ENCODE results near the gene TCEANC. TPM values are rescaled to one million over a fixed set of nuclear protein-coding genes. Genes with fewer than 3 reads are reported as not detected.
"Not testable (repeated sequence)": the region's sequence is repeated elsewhere in the genome, so short reads cannot be mapped to it uniquely, and the experiment has no call there.

TCEANC gene, protein sequence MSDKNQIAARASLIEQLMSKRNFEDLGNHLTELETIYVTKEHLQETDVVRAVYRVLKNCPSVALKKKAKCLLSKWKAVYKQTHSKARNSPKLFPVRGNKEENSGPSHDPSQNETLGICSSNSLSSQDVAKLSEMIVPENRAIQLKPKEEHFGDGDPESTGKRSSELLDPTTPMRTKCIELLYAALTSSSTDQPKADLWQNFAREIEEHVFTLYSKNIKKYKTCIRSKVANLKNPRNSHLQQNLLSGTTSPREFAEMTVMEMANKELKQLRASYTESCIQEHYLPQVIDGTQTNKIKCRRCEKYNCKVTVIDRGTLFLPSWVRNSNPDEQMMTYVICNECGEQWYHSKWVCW
- polyA plus RNA-seq (ENCODE audit: low read depth in 6 of 6), result 10 to 100 TPM; 10.5 to 14.1 (median 13.3) TPM

DNA sequence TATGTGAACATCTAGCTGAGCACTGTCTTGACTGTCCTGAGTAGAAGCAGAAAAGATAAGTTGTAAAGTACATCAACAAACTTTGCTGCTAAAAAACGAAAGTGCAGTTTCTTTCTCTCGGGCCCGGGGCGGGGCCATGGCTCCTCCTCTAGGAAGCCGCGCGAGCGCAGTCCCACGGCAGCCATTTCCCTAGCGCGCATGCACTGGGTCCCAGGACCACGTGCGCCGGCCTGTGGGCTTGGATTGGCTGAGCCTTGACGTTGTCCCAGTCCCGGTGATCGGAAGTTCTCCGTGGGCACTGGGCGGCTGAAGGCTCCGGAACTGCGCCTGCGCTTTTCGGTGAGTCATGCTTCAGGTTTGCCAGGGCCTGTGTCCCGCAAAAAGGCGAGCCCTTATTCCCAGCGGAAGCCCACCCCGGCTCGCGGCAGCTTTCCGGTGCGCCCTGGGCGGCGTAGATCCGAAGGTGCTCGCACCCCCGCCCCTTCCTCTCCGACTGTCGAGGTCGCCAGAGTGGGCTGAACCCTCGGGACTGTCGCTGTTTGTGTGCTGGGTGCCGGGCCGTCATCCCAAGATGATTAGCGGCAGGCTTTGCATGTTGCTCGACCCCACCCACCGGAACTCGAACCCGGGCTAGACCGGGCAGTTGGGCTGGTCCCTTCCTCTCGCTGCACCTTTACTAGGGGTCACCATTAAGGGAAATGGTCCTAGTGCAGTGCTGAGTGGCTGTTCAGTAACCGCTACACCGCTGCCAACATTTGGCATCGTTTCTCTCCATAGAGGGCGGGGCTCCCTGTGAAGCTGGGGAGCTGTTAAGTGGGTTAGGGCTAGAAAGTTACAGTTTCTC lies at the start of gene TCEANC:
Gene TCEANC (plus strand): TSS at position 292 of the 844 bp plus-strand sequence. CDS start 9,368 bp downstream, outside the sequence.
- peak; percentile 92 to 96 for ATAC-seq (ENCODE audit: low read depth in 2 of 2)
- Mint-ChIP-seq H3K4me3 (peak within 1 kb of the TSS; percentile 88 to 98 (median 97)), H3K4me1 (peaks cover 0 to 27% (median 24%) of the 10 kb centered on the region in 3 donors), H3K9me3 (peaks cover 0 to 3% (median 0%) of the 10 kb centered on the region in 7 donors), H3K27ac (peak within 1 kb of the TSS; percentile 91 to 99 (median 98)), H3K36me3 (peaks cover 0 to 6% of the 10 kb centered on the region in 2 donors), H3K27me3 (peaks cover 0 to 9% (median 0%) of the 10 kb centered on the region in 3 donors)
- DNase-seq, result peak; percentile 94

DNA sequence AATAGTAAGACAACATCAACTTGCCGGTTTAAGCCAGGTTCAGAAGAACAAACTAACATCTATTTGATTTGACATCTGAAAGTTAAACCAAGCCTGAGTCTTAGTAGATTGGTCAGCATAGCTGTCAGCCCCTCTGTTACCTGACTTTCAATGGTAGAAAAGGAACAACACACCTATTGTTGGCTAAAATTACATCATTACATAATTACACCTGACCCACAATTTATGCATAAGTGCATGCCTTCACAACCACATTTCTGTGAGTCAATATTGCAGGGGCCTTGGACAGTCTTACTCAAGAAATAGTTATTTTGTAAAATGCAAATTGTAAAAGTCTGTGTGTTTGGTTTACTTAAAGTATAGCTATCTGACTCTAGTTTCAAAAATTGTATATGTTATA lies 47.3 kb upstream of the TCEANC start:
- Mint-ChIP-seq H3K4me1 (no peaks in the 10 kb centered on the region), H3K27ac (no peak overlapping the region)
- ATAC-seq (ENCODE audit: low read depth in 2 of 2), result no peak

DNA sequence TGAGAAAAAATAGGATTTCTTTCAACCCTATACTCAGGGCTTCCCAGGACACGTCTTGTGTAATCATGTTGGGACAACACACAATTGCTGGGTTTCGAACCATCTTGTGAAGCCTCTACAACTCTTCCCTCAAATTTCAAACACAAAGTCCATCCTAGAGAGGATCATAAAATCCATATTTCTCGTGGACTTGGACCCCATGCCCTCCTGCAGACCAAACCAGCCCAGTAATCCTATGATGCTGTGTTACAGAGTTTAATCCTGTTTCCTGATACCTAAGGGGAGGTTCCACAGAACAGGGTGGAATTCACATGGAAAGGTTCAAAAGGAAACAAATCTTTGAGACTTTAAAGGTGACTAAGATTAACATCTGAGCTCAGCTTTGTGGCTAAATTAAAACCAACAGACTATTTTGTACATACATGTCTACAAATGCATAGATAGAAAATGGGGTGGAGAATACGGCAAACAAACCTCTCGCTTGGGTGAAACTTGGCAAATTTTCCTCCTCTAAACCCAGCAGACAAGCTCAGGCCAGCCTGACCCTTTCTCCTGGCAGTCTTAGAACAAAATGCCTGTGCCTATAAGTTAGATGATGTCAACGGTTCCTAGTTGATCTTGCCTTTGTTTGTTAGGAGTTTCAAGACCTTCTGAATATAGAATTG lies 45.5 kb upstream of the TCEANC start:
- Mint-ChIP-seq H3K4me3 (no peak overlapping the region), H3K27ac (no peak overlapping the region), H3K4me1 (no peaks in the 10 kb centered on the region), H3K27me3 (peaks cover 0 to 32% (median 4%) of the 10 kb centered on the region in 3 donors), H3K9me3 (peaks cover 0 to 3% (median 1%) of the 10 kb centered on the region in 7 donors), H3K36me3 (peaks cover 0 to 3% of the 10 kb centered on the region in 2 donors)
- no peak for ATAC-seq (ENCODE audit: low read depth in 2 of 2)
- no peak for DNase-seq

More for the DNA sequence above, 47.3 kb upstream of the TCEANC start:
- Mint-ChIP-seq H3K9me3 (peaks cover 0 to 10% (median 3%) of the 10 kb centered on the region in 7 donors), H3K4me3 (no peak overlapping the region), H3K36me3 (peaks cover 0 to 4% of the 10 kb centered on the region in 2 donors), H3K27me3 (peaks cover 0 to 41% (median 4%) of the 10 kb centered on the region in 3 donors)
- DNase-seq, result no peak

DNA sequence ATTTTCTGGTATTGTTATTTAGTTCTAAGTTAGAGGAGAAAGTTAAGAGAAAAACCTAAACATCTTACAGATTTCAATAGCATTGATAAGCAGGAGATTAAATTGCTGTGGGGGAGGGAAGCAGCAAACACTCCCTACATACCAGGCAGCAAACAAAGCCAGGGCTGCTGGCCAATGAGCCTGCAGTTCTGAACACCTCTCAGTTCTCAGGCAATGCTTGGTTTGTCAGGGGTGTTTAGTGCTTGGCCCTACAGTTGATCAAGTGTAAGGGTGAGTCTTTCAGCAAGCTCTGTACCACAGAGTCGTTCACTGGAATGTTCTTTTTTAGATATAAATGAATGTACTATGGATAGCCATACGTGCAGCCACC lies 45.0 kb upstream of the TCEANC start:
- ATAC-seq (ENCODE audit: low read depth in 2 of 2), result no peak
- H3K27ac Mint-ChIP-seq, result no peak overlapping the region
- H3K36me3 Mint-ChIP-seq, result no peaks in the 10 kb centered on the region
- DNase-seq, result no peak
- no peak overlapping the region for H3K4me3 Mint-ChIP-seq
- H3K9me3 Mint-ChIP-seq, result peaks cover 0 to 3% (median 0%) of the 10 kb centered on the region in 7 donors
- H3K27me3 Mint-ChIP-seq, result peaks cover 0 to 27% (median 4%) of the 10 kb centered on the region in 3 donors
- H3K4me1 Mint-ChIP-seq, result no peaks in the 10 kb centered on the region

DNA sequence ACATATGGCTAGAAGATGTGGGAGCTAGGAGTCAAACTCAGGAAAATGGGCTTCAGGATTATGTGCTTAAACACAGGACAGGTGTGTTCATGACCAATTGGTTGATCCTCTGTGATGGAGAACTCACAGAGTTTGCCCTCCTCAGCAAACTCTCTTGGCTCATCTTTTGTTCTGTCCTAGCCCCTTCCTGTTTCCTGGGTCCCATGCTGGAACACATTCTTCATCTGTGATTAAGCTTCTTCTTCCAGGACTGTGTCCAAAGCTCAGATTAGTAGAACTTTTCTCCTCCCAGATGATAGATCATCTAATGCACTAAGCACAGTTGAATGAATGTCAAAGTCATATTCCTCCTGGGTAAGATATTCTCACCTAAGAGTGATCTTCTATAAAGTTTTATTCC lies 38.8 kb upstream of the TCEANC start:
- peaks cover 0 to 2% (median 0%) of the 10 kb centered on the region in 7 donors for H3K9me3 Mint-ChIP-seq
- peaks cover 0 to 9% (median 0%) of the 10 kb centered on the region in 3 donors for H3K27me3 Mint-ChIP-seq
- ATAC-seq (ENCODE audit: low read depth in 2 of 2), result no peak
- peaks cover 0 to 4% (median 0%) of the 10 kb centered on the region in 3 donors for H3K4me1 Mint-ChIP-seq
- no peaks in the 10 kb centered on the region for H3K36me3 Mint-ChIP-seq
- H3K27ac Mint-ChIP-seq, result no peak overlapping the region
- DNase-seq, result no peak
- H3K4me3 Mint-ChIP-seq, result no peak overlapping the region

DNA sequence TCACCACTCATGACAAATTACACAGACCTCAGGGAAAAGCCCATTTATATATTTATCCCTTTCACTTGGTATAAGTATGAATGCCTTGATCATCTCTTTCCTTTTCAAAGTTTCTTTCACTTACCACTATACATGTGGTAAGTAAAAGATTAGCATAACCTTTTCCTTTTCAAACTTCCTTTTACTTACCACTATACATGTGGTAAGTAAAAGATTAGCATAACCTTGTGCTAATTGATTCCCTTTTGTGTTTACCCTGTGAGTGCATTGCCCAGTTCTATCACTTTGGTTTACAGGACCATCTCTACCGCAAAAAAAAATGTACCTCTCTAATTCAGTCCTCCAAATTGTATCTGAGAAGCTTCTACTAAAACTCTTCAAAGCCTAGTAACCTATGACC lies 32.7 kb upstream of the TCEANC start:
- Mint-ChIP-seq H3K27me3 (peaks cover 0 to 27% (median 6%) of the 10 kb centered on the region in 3 donors), H3K4me1 (no peaks in the 10 kb centered on the region), H3K4me3 (no peak overlapping the region), H3K36me3 (peaks cover 0 to 5% of the 10 kb centered on the region in 2 donors), H3K9me3 (peaks cover 0 to 20% (median 5%) of the 10 kb centered on the region in 7 donors), H3K27ac (no peak overlapping the region)
- ATAC-seq (ENCODE audit: low read depth in 2 of 2) (no peak), DNase-seq (no peak)

DNA sequence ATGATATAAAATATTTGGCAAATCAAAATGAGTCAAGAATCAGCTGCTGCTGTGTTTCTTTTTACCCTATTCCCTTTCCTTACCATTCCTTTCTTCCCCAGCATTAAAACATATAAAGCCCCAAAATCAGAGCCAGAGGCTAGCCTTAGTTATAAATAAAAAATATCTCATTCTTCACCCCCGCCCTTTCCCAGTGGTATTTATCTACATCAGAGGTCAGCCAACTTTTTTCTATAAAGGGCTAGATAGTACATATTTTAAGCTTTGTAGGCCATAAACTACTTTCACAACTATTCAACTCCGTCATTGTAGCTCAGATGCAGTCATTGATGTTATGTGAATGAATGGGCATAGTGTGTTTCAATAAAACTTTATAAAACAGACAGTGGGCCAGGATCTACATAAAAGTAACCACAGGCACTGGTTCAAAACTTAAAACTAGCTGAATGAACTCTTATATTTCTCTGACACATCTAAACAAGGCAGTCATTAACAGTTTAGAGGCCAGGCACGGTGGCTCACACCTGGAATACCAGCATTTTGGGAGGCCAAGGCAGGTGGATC lies 30.5 kb upstream of the TCEANC start:
- H3K27ac Mint-ChIP-seq, result peak overlapping the region in 1 of 6 donors; percentile 18
- no peak for ATAC-seq (ENCODE audit: low read depth in 2 of 2)
- H3K9me3 Mint-ChIP-seq, result peaks cover 0 to 20% (median 5%) of the 10 kb centered on the region in 7 donors
- peaks cover 0 to 36% (median 6%) of the 10 kb centered on the region in 3 donors for H3K27me3 Mint-ChIP-seq
- peaks cover 0 to 8% of the 10 kb centered on the region in 2 donors for H3K36me3 Mint-ChIP-seq
- H3K4me3 Mint-ChIP-seq, result no peak overlapping the region
- H3K4me1 Mint-ChIP-seq, result no peaks in the 10 kb centered on the region
- DNase-seq, result no peak

DNA sequence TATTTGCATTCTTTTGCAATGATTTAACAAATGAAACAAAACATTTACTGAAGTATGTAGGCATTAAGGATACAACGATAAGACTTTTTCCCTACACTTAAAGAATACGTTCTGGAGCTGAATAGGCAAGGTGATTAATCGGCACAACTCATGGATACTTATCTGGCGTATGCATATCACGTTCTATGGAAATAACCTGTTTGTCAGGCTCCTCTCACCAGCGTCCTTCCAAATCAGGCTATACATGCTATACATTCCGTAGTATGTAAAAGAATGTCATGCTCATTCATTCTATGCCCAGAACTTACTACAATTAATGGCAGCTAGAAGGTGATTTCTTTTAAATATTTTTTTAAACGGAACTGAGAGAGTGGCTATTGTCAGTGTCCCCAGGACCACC lies 25.6 kb upstream of the TCEANC start:
- no peaks in the 10 kb centered on the region for H3K4me1 Mint-ChIP-seq
- no peak overlapping the region for H3K4me3 Mint-ChIP-seq
- H3K27me3 Mint-ChIP-seq, result peaks cover 0 to 34% (median 0%) of the 10 kb centered on the region in 3 donors
- H3K36me3 Mint-ChIP-seq, result peaks cover 0 to 3% of the 10 kb centered on the region in 2 donors
- peaks cover 0 to 28% (median 15%) of the 10 kb centered on the region in 7 donors for H3K9me3 Mint-ChIP-seq
- no peak for DNase-seq
- H3K27ac Mint-ChIP-seq, result no peak overlapping the region
- ATAC-seq (ENCODE audit: low read depth in 2 of 2), result no peak

DNA sequence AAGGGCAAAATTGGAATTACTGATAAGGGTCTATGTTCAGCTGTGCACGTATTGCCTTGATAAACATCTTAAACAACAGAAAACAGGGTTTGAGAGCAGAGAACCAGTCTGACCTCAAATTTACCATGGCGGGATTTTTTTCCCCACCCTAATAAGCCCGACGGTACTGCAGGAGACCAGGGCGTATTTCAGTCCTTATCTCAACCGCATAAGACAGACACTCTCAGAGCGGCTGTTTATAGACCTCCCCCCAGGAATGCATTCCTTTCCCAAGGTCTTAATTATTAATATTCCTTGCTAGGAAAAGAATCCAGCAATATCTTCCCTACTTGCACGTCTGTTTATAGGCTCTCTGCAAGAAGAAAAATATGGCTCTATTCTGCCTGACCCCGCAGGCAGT lies 15.7 kb upstream of the TCEANC start:
- not testable (repeated sequence) for ATAC-seq (ENCODE audit: low read depth in 2 of 2); DNase-seq; H3K27ac Mint-ChIP-seq; H3K4me1 Mint-ChIP-seq; H3K4me3 Mint-ChIP-seq
- peaks cover 11 to 15% of the 10 kb centered on the region in 2 donors for H3K36me3 Mint-ChIP-seq
- peaks cover 0 to 37% (median 9%) of the 10 kb centered on the region in 3 donors for H3K27me3 Mint-ChIP-seq
- H3K9me3 Mint-ChIP-seq, result peaks cover 10 to 40% (median 28%) of the 10 kb centered on the region in 7 donors

DNA sequence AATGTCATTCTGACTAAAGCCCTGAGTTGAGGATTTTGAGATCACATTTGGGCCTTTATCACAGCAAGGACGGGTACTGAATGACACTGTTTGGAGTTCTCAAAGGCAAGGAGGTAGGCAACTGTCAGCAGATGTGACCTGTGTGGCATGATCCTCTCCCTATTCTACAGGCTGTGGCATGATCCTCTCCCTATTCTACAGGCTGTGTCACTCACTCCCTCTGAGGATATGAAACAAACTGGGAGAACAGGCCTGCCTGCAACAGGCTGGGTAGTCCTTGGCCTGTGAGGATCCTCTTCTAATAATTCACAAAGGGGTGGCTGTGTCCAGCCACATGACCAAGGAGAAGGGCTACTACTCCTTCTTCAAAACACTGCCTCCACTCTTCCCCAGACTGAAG lies 14.9 kb upstream of the TCEANC start:
- Mint-ChIP-seq H3K9me3 (peaks cover 10 to 33% (median 25%) of the 10 kb centered on the region in 7 donors), H3K4me3 (no peak overlapping the region), H3K27me3 (peaks cover 0 to 33% (median 9%) of the 10 kb centered on the region in 3 donors), H3K4me1 (no peaks in the 10 kb centered on the region), H3K36me3 (peaks cover 11 to 15% of the 10 kb centered on the region in 2 donors), H3K27ac (no peak overlapping the region)
- no peak for ATAC-seq (ENCODE audit: low read depth in 2 of 2)
- DNase-seq, result no peak

DNA sequence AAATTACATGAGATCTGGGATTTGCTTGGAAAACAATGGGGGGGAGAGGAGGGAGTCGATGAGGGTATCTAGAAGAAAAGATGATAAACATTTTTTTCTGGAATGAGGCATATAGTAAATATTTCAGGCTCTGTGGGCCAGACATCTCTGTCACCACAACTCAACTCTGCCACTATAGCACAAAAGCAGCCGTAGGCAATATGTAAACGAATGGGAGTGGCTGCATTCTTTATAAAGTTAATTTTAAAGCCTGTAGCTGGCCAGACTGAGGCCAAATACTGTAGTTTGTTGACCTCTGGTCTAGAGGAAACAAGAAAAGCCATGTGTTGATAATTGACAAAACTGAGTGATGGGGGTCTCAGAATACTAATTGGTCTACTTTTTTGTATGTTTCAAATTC lies 14.1 kb upstream of the TCEANC start:
- no peak for DNase-seq
- ATAC-seq (ENCODE audit: low read depth in 2 of 2), result no peak
- Mint-ChIP-seq H3K36me3 (peaks cover 11 to 15% of the 10 kb centered on the region in 2 donors), H3K27me3 (peaks cover 0 to 32% (median 9%) of the 10 kb centered on the region in 3 donors), H3K27ac (no peak overlapping the region), H3K4me1 (no peaks in the 10 kb centered on the region), H3K9me3 (peaks cover 10 to 31% (median 25%) of the 10 kb centered on the region in 7 donors), H3K4me3 (no peak overlapping the region)

DNA sequence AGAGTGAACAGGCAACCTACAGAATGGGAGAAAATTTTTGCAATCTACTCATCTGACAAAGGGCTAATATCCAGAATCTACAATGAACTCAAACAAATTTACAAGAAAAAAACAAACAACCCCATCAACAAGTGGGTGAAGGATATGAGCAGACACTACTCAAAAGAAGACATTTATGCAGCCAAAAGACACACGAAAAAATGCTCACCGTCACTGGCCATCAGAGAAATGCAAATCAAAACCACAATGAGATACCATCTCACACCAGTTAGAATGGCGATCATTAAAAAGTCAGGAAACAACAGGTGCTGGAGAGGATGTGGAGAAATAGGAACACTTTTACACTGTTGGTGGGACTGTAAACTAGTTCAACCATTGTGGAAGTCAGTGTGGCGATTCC lies 11.3 kb upstream of the TCEANC start:
- not testable (repeated sequence) for DNase-seq; ATAC-seq (ENCODE audit: low read depth in 2 of 2)
- H3K27me3 Mint-ChIP-seq, result peaks cover 0 to 29% (median under 1%) of the 10 kb centered on the region in 3 donors

More for the DNA sequence above, 11.3 kb upstream of the TCEANC start:
- not testable (repeated sequence) for H3K4me3 Mint-ChIP-seq, H3K36me3 Mint-ChIP-seq, H3K27ac Mint-ChIP-seq, H3K4me1 Mint-ChIP-seq
- H3K9me3 Mint-ChIP-seq, result peaks cover 0 to 20% (median 15%) of the 10 kb centered on the region in 7 donors
